K562 (cell line): ENCODE measurements around the gene NT5C2.

ENCODE experiments used
- CSDE1 ChIP-seq, 2 experiments: fragments of 450-650 bp; IDR thresholded peaks; 2 replicates each; pipeline ENCODE4 v1.6.1; 2016; ENCODE audit warnings: mild to moderate bottlenecking in 1 of 2
- ELF1 ChIP-seq: fragments of 200-800 bp; sonication (Bioruptor generic); IDR thresholded peaks from 2 replicates; pipeline ENCODE4 v1.6.1; 2016; ENCODE audit warnings: missing genetic modification characterization, missing compliant biosample characterization
- ETV6 ChIP-seq, 3 experiments: fragments of 150-350 bp in 1 of 3; sonication (generic) in 1 of 3; formaldehyde crosslinking in 1 of 3; IDR thresholded peaks; 2 replicates each; pipeline versions ENCODE4 v1.6.1 to v1.8.0; 2014 to 2022; ENCODE audit warnings: borderline replicate concordance in 2 of 3, low read depth in 2 of 3, antibody characterized with exemption in 1 of 3, low read length in 1 of 3, mild to moderate bottlenecking in 1 of 3, missing genetic modification reagents in 1 of 3
- KLF13 ChIP-seq: fragments of 450-650 bp; IDR thresholded peaks from 2 replicates; pipeline ENCODE4 v1.6.1; 2016; ENCODE audit warnings: missing genetic modification characterization, low read depth, mild to moderate bottlenecking, missing compliant biosample characterization, moderate library complexity, borderline replicate concordance
- MTA2 ChIP-seq: fragments of 450-650 bp; IDR thresholded peaks from 2 replicates; pipeline ENCODE4 v1.6.1; 2016; ENCODE audit warnings: low read depth
- NBN ChIP-seq: fragments of 450-650 bp; IDR thresholded peaks from 2 replicates; pipeline ENCODE4 v1.6.1; 2016; ENCODE audit warnings: low read depth, mild to moderate bottlenecking
- SMC3 ChIP-seq: conservative IDR thresholded peaks from 2 replicates; pipeline ENCODE4 v1.6.1; 2011; ENCODE audit warnings: low read depth, low read length, improper control_type of control experiment; ENCODE audit not compliant: insufficient read depth
- TAF1 ChIP-seq: IDR thresholded peaks from 2 replicates; pipeline ENCODE4 v1.6.1; 2011; ENCODE audit warnings: mild to moderate bottlenecking, low read length, moderate library complexity; ENCODE audit not compliant: insufficient read depth, control insufficient read depth, severe bottlenecking; ENCODE audit errors: extremely low read depth
- TF ChIP-seq, protein P1 (sequence below): sonication (generic); formaldehyde crosslinking; IDR thresholded peaks from 2 replicates; pipeline ENCODE4 v1.9.0; 2022; ENCODE audit warnings: mild to moderate bottlenecking, missing genetic modification reagents
- TF ChIP-seq, protein P2 (sequence below), 3 experiments: IDR thresholded peaks in 2 of 3; conservative IDR thresholded peaks in 1 of 3; 2 replicates each; pipeline ENCODE4 v1.5.1; 2011 to 2012; ENCODE audit warnings: low read length in 3 of 3, mild to moderate bottlenecking in 3 of 3, control low read depth in 2 of 3, improper control_type of control experiment in 1 of 3, inconsistent platforms in 1 of 3, low read depth in 1 of 3, mixed read lengths in 1 of 3, moderate library complexity in 1 of 3; ENCODE audit not compliant: insufficient read depth in 2 of 3

DNA sequence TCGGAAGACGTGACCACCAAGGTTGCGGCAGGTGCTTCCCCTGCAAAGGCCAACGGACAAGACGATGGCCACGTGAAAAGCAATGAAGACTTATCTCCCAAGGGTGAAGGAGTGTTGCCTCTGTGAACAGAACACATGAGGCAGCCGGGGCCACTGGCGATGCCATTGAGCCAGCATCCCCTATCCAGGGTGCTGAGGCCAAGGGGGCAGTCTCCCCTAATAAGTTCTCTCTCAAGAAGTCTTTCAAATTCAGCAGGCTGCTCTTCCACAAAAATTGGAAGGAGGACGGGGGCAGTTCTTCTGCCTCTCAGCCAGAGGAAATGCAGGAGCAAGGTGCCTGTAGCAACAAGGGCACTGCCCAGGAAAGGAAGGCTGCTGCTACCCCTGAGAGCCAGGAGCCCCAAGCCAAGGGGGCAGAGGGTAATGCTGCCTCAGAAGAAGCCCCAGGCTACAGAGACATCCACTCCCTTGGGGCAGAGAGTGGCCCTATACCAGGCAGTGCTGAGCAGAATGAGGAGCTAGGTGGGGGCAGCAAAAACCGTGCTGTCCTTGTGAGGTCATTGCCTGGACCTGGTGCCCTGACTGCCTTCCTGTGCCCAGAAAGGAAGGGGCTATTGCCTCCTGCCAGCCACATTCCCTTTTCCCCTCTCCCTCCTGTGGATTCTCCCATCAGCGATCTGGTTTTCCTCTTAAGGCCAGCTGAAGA is 17.3 kb downstream of the NT5C2 start:
- no peak for TF ChIP-seq ELF1 (tag)
- no peak for TF ChIP-seq CSDE1 (IDR thresholded peaks at IDR 0.05)
- no peak for TF ChIP-seq SMC3
- TF ChIP-seq NBN: no peak
- no peak for TF ChIP-seq KLF13 (tag)
- TF ChIP-seq, protein P1, sequence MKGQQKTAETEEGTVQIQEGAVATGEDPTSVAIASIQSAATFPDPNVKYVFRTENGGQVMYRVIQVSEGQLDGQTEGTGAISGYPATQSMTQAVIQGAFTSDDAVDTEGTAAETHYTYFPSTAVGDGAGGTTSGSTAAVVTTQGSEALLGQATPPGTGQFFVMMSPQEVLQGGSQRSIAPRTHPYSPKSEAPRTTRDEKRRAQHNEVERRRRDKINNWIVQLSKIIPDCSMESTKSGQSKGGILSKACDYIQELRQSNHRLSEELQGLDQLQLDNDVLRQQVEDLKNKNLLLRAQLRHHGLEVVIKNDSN (CRISPR knock-in tag): no peak
- no peak for TF ChIP-seq MTA2
- no peak for TF ChIP-seq ETV6 (IDR thresholded peaks at IDR 0.05; ENCODE audit: borderline replicate concordance in 1 of 2, low read depth in 2 of 2, low read length in 1 of 2)
- no peak for TF ChIP-seq ETV6 (CRISPR knock-in tag; IDR thresholded peaks at IDR 0.05; ENCODE audit: borderline replicate concordance)
- TF ChIP-seq TAF1: no peak
- TF ChIP-seq, protein P2, sequence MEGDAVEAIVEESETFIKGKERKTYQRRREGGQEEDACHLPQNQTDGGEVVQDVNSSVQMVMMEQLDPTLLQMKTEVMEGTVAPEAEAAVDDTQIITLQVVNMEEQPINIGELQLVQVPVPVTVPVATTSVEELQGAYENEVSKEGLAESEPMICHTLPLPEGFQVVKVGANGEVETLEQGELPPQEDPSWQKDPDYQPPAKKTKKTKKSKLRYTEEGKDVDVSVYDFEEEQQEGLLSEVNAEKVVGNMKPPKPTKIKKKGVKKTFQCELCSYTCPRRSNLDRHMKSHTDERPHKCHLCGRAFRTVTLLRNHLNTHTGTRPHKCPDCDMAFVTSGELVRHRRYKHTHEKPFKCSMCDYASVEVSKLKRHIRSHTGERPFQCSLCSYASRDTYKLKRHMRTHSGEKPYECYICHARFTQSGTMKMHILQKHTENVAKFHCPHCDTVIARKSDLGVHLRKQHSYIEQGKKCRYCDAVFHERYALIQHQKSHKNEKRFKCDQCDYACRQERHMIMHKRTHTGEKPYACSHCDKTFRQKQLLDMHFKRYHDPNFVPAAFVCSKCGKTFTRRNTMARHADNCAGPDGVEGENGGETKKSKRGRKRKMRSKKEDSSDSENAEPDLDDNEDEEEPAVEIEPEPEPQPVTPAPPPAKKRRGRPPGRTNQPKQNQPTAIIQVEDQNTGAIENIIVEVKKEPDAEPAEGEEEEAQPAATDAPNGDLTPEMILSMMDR (IDR thresholded peaks at IDR 0.05 in 2 of 3, conservative IDR thresholded peaks at IDR 0.05 in 1 of 3; ENCODE audit: insufficient read depth in 2 of 3, low read depth in 1 of 3, low read length in 3 of 3): no peak
